ENCODE results near the gene PPP2R3B. TPM values are rescaled to one million over a fixed set of nuclear protein-coding genes. Genes with fewer than 3 reads are reported as not detected.

The PPP2R3B gene
- total RNA-seq, 1 donor from 2014 or later: 38.3 TPM

DNA sequence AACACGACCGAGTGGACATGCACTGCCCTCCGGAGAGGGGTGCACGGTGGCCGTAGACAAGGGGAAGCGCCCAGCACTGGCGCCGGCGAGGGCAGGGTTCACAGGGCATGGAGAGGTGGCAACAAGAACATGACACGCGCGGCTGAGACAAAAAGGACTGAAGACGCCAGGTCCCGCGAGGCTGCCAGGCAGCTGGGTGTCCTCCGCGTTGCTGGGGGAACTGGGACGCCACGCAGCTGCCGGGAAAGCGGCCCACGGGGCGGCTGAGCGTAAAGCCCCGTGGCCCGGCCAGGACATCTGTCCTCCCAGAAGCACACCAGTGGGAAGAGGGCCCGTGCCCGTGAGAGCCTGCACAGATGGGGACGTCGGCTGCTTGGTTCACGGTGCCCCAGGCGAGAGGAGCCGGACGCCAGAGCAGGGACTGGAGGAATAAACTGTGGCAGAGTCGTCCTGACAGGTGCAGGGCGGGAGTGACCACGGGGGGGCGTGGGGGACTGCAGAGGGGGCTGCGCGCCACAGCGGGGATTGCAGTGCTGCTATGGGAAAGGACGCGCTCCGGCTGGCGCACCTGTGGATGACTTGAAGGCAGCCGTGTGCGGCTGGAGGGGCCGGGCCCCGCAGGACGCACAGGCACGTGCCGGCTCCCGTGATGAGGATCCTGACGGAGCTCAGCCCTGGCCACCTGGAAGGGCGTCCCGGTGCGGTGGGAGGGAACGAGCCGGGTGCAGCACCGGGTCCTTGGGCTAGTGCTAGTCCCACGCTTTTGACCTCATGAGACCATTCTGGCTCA is 36.0 kb downstream of the PPP2R3B start:
- no peak for DNase-seq (ENCODE audit: low read depth)
- H3K4me3 ChIP-seq (ENCODE audit: low read depth, low read length): no peak overlapping the region
- TF ChIP-seq, protein P1, sequence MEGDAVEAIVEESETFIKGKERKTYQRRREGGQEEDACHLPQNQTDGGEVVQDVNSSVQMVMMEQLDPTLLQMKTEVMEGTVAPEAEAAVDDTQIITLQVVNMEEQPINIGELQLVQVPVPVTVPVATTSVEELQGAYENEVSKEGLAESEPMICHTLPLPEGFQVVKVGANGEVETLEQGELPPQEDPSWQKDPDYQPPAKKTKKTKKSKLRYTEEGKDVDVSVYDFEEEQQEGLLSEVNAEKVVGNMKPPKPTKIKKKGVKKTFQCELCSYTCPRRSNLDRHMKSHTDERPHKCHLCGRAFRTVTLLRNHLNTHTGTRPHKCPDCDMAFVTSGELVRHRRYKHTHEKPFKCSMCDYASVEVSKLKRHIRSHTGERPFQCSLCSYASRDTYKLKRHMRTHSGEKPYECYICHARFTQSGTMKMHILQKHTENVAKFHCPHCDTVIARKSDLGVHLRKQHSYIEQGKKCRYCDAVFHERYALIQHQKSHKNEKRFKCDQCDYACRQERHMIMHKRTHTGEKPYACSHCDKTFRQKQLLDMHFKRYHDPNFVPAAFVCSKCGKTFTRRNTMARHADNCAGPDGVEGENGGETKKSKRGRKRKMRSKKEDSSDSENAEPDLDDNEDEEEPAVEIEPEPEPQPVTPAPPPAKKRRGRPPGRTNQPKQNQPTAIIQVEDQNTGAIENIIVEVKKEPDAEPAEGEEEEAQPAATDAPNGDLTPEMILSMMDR (conservative IDR thresholded peaks at IDR 0.05; ENCODE audit: low read depth, low read length): no peak

DNA sequence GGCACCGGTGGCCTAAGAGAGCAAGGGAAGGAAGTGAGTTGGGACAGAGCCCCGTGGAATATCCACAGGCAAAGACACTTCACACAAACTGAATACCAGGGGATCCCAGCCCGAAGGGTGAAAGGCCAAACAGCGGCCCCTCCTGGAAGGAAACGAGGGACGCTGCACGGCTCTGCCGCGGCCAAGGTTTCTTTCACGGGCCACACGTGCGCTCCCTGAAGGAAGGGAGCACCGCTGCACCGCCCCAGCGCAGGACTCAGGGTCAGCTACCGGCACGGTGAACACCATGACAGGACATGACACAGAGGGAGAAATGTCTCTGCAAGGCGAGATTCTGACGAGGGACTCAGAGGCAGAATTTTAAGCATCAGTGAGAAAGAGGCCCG is 36.6 kb downstream of the PPP2R3B start:
- no peak overlapping the region for H3K4me3 ChIP-seq (ENCODE audit: low read depth, low read length)
- TF ChIP-seq, protein P1 (conservative IDR thresholded peaks at IDR 0.05; ENCODE audit: low read depth, low read length): no peak
- no peak for DNase-seq (ENCODE audit: low read depth)

DNA sequence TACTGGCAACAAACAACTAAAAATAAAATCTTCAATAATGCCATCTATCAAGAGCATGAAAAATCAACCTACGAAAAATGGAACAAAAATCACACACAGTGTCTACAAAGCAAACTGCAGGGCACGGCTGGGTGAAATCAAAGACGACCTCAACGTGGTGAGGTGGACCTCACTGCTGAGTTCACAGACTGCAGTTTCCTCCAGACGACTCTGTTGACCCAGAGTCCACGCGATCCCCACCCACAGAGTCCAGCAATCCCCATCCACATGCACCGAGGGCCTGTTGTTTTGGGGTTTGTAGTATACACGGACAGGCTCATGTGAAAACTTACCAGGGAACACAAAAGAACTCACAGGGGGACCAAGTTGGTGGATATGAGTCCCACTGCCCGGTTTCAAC is 37.0 kb downstream of the PPP2R3B start:
- no peak overlapping the region for H3K4me3 ChIP-seq (ENCODE audit: low read depth, low read length)
- no peak for DNase-seq (ENCODE audit: low read depth)
- TF ChIP-seq, protein P1 (conservative IDR thresholded peaks at IDR 0.05; ENCODE audit: low read depth, low read length): no peak

DNA sequence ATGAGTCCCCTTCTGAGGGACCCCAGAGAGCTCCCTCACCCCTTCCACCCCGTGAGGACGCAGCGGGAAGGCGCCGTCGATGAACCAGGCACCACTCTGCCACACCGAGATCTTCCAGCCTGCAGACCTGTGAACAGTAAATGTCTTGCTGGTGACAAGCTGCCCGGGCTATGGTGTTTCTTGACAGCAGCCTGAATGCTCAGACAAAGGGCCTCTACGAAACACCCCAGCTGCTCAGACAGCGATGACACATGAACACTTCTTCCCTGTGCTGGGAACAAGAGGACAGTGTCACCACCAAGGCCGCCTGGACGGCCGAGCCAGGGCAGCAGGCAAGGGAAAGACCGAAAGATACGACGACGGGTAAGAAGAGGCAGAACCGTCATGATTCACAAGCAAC is 37.5 kb downstream of the PPP2R3B start:
- no peak for DNase-seq (ENCODE audit: low read depth)
- TF ChIP-seq, protein P1 (conservative IDR thresholded peaks at IDR 0.05; ENCODE audit: low read depth, low read length): no peak

DNA sequence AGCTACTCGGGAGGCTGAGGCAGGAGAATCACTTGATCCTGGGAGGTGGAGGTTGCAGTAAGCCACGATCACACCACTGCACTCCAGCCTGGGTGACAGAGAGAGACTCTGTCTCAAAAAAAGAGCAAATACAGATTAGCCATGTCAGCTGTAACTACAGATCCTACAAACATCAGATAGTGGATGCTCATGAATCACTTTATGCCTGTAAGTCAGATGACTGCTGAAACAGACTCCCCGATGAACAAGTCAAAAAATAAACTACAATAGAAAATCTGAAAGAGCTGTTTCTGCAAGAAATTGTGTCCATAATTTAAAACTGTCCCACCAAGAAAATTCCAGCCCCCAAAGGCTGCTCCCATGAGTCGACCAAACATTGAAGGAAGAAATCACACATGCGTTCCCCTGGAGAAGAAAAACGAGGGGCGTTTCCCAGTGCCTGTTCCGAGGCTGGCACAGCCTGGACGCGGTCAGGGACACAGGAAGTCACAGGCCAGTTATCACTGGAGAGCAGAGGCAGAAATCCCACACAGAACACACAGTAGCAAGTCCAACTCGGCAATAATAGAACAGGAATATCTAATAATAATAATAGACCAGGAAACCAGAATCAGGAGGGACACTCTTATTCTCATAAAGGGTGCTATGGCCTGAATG is 38.1 kb downstream of the PPP2R3B start:
- TF ChIP-seq, protein P1 (conservative IDR thresholded peaks at IDR 0.05; ENCODE audit: low read depth, low read length): no peak
- DNase-seq (ENCODE audit: low read depth): no peak
- H3K4me3 ChIP-seq (ENCODE audit: low read depth, low read length): no peak overlapping the region

More for the DNA sequence above, 37.5 kb downstream of the PPP2R3B start:
- H3K4me3 ChIP-seq (ENCODE audit: low read depth, low read length): no peak overlapping the region

DNA sequence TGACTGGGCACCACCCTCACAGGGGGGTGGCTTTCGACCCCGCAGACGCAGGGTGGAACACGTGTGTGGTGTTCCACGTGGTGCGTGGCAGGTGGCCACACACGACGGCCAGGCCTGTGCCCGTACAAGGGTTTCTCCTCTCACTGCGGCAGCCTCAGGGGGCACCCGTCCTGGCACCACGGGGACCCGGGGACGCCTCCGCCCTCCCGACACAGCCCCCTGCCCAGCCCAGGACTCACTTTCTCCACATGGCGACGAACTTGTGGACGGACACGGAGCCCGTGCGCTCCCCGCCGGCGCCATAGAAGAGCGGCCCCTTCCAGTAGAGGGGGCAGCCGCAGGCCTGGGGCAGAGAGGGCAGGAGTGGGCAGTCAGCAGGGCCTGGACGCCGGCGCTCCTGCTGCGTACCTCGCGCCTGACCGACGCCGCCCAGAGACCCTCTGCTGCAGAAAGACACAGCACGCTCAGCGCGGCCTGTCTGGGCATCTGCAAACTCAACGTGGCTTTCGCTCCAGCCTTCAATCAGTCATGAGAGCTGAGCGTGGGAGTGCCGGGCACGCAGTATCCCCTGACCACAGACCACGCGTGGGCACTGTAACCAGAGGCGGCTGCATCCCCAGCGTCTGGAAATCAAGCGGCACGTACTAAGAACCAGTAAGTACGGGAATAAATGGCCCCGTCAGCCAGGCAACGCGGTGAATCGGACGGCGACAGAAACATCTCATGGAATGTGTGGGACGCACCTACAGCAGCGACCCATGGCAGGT is 39.2 kb downstream of the PPP2R3B start:
- DNase-seq (ENCODE audit: low read depth): no peak
- H3K4me3 ChIP-seq (ENCODE audit: low read depth, low read length): no peak overlapping the region
- TF ChIP-seq, protein P1 (conservative IDR thresholded peaks at IDR 0.05; ENCODE audit: low read depth, low read length): no peak
